SK-N-SH treated with all-trans-retinoic acid at 6 μM for 48 hours (cell line): ENCODE data around the gene CNTNAP3B.
"Not testable (repeated sequence)": the region's sequence is repeated elsewhere in the genome, so short reads cannot be mapped to it uniquely, and the experiment has no call there.

ENCODE experiments used
- CREB5 ChIP-seq: fragments of 250-450 bp; sonication (Bioruptor Pico); IDR thresholded peaks from 2 replicates; pipeline ENCODE4 v1.5.1; 2020; ENCODE audit warnings: low read depth, mild to moderate bottlenecking, moderate library complexity
- CSDC2 ChIP-seq: fragments of 250-450 bp; sonication (Bioruptor Pico); IDR thresholded peaks from 2 replicates; pipeline ENCODE4 v1.5.0; 2020; ENCODE audit warnings: mild to moderate bottlenecking, moderate library complexity
- CSRNP3 ChIP-seq: fragments of 250-450 bp; sonication (Bioruptor Pico); IDR thresholded peaks from 2 replicates; pipeline ENCODE4 v1.5.1; 2021; ENCODE audit warnings: mild to moderate bottlenecking, moderate library complexity
- GLIS3 ChIP-seq: fragments of 250-450 bp; sonication (Bioruptor Pico); IDR thresholded peaks from 2 replicates; pipeline ENCODE4 v1.5.0; 2020; ENCODE audit warnings: mild to moderate bottlenecking, moderate library complexity
- ISL1 ChIP-seq: fragments of 250-450 bp; sonication (Bioruptor Pico); IDR thresholded peaks from 2 replicates; pipeline ENCODE4 v2.1.2; 2022; ENCODE audit warnings: mild to moderate bottlenecking, moderate library complexity
- OSR1 ChIP-seq: fragments of 250-450 bp; sonication (Bioruptor Pico); IDR thresholded peaks from 2 replicates; pipeline ENCODE4 v1.8.0; 2022; ENCODE audit warnings: moderate library complexity, mild to moderate bottlenecking, inconsistent platforms
- PATZ1 ChIP-seq: fragments of 250-450 bp; sonication (Bioruptor Pico); IDR thresholded peaks from 2 replicates; pipeline ENCODE4 v1.8.0; 2020; ENCODE audit warnings: mild to moderate bottlenecking, moderate library complexity, borderline replicate concordance
- POU6F1 ChIP-seq: fragments of 250-450 bp; sonication (Bioruptor Pico); IDR thresholded peaks from 2 replicates; pipeline ENCODE4 v1.8.0; 2021; ENCODE audit warnings: low read depth, mild to moderate bottlenecking, moderate library complexity, borderline replicate concordance
- RARB ChIP-seq: fragments of 250-450 bp; sonication (Bioruptor Pico); IDR thresholded peaks from 2 replicates; pipeline ENCODE4 v1.8.0; 2021; ENCODE audit warnings: mild to moderate bottlenecking, moderate library complexity
- TSHZ2 ChIP-seq: fragments of 250-450 bp; sonication (Bioruptor Pico); IDR thresholded peaks from 2 replicates; pipeline ENCODE4 v1.5.0; 2020; ENCODE audit warnings: mild to moderate bottlenecking, moderate library complexity
- ZFP3 ChIP-seq: fragments of 250-450 bp; sonication (Bioruptor Pico); IDR thresholded peaks from 2 replicates; pipeline ENCODE4 v1.5.0; 2020; ENCODE audit warnings: mild to moderate bottlenecking, moderate library complexity

- TF ChIP-seq ZFP3, PATZ1, CSDC2, ISL1, OSR1, GLIS3, CREB5, TSHZ2, POU6F1, RARB, CSRNP3 (CRISPR knock-in tag): not testable (repeated sequence)
Observed at GRCh38 chr9:41929172-41929571, 200.1 kb downstream of the CNTNAP3B start.
